HepG2 (cell line): ENCODE data around the gene NAP1L1.

Experiments
- EZH2 ChIP-seq: conservative IDR thresholded peaks from 2 replicates; pipeline ENCODE4 v1.6.1; 2012; ENCODE audit warnings: mild to moderate bottlenecking, low read depth, low read length, moderate library complexity
- HCFC1 ChIP-seq: fragments of 150-350 bp; IDR thresholded peaks from 2 replicates; pipeline ENCODE4 v1.6.1; 2014; ENCODE audit warnings: low read depth, low read length
- POLR2A ChIP-seq, 2 experiments: IDR thresholded peaks; 2 replicates each; pipeline ENCODE4 v1.6.1; 2011; ENCODE audit warnings: low read depth in 2 of 2, low read length in 2 of 2, mild to moderate bottlenecking in 1 of 2, moderate library complexity in 1 of 2; ENCODE audit not compliant: insufficient read depth in 1 of 2
- ZBTB39 ChIP-seq: sonication (generic); formaldehyde crosslinking; IDR thresholded peaks from 2 replicates; pipeline ENCODE4 v1.5.0; 2020; ENCODE audit warnings: missing genetic modification reagents

GRCh38 chr12:76014007-76014406 lies 70.5 kb downstream of the NAP1L1 start:
- TF ChIP-seq HCFC1, result no peak
- no peak for TF ChIP-seq EZH2
- no peak for TF ChIP-seq ZBTB39
- no peak for TF ChIP-seq POLR2A (IDR thresholded peaks at IDR 0.05; ENCODE audit: insufficient read depth in 1 of 2, low read depth in 2 of 2, low read length in 2 of 2)
